ENCODE measurements around the gene MYO7A. TPM values are rescaled to one million over a fixed set of nuclear protein-coding genes. Genes with fewer than 3 reads are reported as not detected.

MYO7A gene
- total and polyA plus RNA-seq, 2 of the 8 experiments (the other 6 are each of a cell fraction or from before 2014, with no cell fraction given) = 1.5 to 1.9 TPM

- TF ChIP-seq TBP (IDR thresholded peaks at IDR 0.05; ENCODE audit: low read depth, low read length) (no peak), POU5F1 (IDR thresholded peaks at IDR 0.05; ENCODE audit: low read depth, low read length) (no peak), CBX8 (IDR thresholded peaks at IDR 0.05; ENCODE audit: borderline replicate concordance, low read depth, low read length) (no peak), EGR1 (IDR thresholded peaks at IDR 0.05; ENCODE audit: borderline replicate concordance, low read depth, low read length) (no peak), CHD1 (IDR thresholded peaks at IDR 0.05; ENCODE audit: low read depth, low read length) (no peak), ATF3 (IDR thresholded peaks at IDR 0.05; ENCODE audit: insufficient read depth, low read depth, low read length) (no peak), CHD7 (IDR thresholded peaks at IDR 0.05; ENCODE audit: insufficient replicate concordance, low read length) (no peak), BACH1 (IDR thresholded peaks at IDR 0.05; ENCODE audit: low read length) (no peak), POLR2A (IDR thresholded peaks at IDR 0.05; ENCODE audit: control extremely low read depth in 1 of 2, low read depth in 2 of 2, low read length in 2 of 2) (no peak), BCL11A (IDR thresholded peaks at IDR 0.05; ENCODE audit: low read depth in 2 of 2, low read length in 2 of 2) (no peak), SIN3A (conservative IDR thresholded peaks at IDR 0.05 in 1 of 2, IDR thresholded peaks at IDR 0.05 in 1 of 2; ENCODE audit: low read depth in 1 of 2, low read length in 2 of 2) (no peak), CTBP2 (IDR thresholded peaks at IDR 0.05; ENCODE audit: borderline replicate concordance, insufficient read depth, insufficient read length, low read length) (peak; percentile 58)
These were observed 42.1 kb downstream of the MYO7A start (continued) for GRCh38 chr11:77170107-77170506.
